ENCODE results near the gene PDZRN4.

Gene PDZRN4

GRCh38 chr12:41221491-41221890, 33.4 kb downstream of the PDZRN4 start:
- Histone ChIP-seq H3K27ac (ENCODE audit: low read length) (no peak overlapping the region), H3K9me3 (ENCODE audit: insufficient read depth, low read length) (no peaks in the 10 kb centered on the region), H3K4me1 (ENCODE audit: low read length) (no peaks in the 10 kb centered on the region), H3K9ac (ENCODE audit: low read length) (no peak overlapping the region), H3K4me3 (ENCODE audit: low read length) (no peak overlapping the region), H3K79me2 (ENCODE audit: low read length) (no peaks in the 10 kb centered on the region), H3K36me3 (replicated peaks; ENCODE audit: low read depth, low read length) (no peaks in the 10 kb centered on the region), H4K20me1 (ENCODE audit: insufficient read depth, low read length) (no peaks in the 10 kb centered on the region), H3K4me2 (ENCODE audit: low read length) (no peak overlapping the region), H2AFZ (ENCODE audit: low read depth, low read length) (no peak overlapping the region), H3K27me3 (ENCODE audit: low read depth, low read length) (no peaks in the 10 kb centered on the region)
- TF ChIP-seq EZH2phosphoT487 (IDR thresholded peaks at IDR 0.05; ENCODE audit: low read depth) (no peak), CTCF (IDR thresholded peaks at IDR 0.05; ENCODE audit: low read depth, low read length) (no peak)

- Histone ChIP-seq H3K4me1 (ENCODE audit: low read length) (no peaks in the 10 kb centered on the region), H4K20me1 (ENCODE audit: insufficient read depth, low read length) (no peaks in the 10 kb centered on the region), H3K36me3 (replicated peaks; ENCODE audit: low read depth, low read length) (no peaks in the 10 kb centered on the region), H3K9ac (ENCODE audit: low read length) (no peak overlapping the region), H3K27ac (ENCODE audit: low read length) (no peak overlapping the region), H3K4me3 (ENCODE audit: low read length) (no peak overlapping the region), H3K4me2 (ENCODE audit: low read length) (no peak overlapping the region), H3K9me3 (ENCODE audit: insufficient read depth, low read length) (no peaks in the 10 kb centered on the region), H3K79me2 (ENCODE audit: low read length) (no peaks in the 10 kb centered on the region), H3K27me3 (ENCODE audit: low read depth, low read length) (no peaks in the 10 kb centered on the region), H2AFZ (ENCODE audit: low read depth, low read length) (no peak overlapping the region)
- no peak for TF ChIP-seq CTCF (IDR thresholded peaks at IDR 0.05; ENCODE audit: low read depth, low read length)
- TF ChIP-seq EZH2phosphoT487 (IDR thresholded peaks at IDR 0.05; ENCODE audit: low read depth): no peak
These were observed 35.5 kb downstream of the PDZRN4 start for GRCh38 chr12:41223600-41223999.

GRCh38 chr12:41224066-41224465, 35.9 kb downstream of the PDZRN4 start:
- H3K9ac ChIP-seq (ENCODE audit: low read length): no peak overlapping the region
- H2AFZ ChIP-seq (ENCODE audit: low read depth, low read length): no peak overlapping the region
- no peaks in the 10 kb centered on the region for H3K36me3 ChIP-seq (replicated peaks; ENCODE audit: low read depth, low read length)

GRCh38 chr12:41225179-41225578, 37.1 kb downstream of the PDZRN4 start:
- Histone ChIP-seq H2AFZ (ENCODE audit: low read depth, low read length) (no peak overlapping the region), H3K4me2 (ENCODE audit: low read length) (no peak overlapping the region), H4K20me1 (ENCODE audit: insufficient read depth, low read length) (no peaks in the 10 kb centered on the region), H3K9me3 (ENCODE audit: insufficient read depth, low read length) (no peaks in the 10 kb centered on the region), H3K27me3 (ENCODE audit: low read depth, low read length) (no peaks in the 10 kb centered on the region), H3K36me3 (replicated peaks; ENCODE audit: low read depth, low read length) (no peaks in the 10 kb centered on the region), H3K27ac (ENCODE audit: low read length) (no peak overlapping the region), H3K4me3 (ENCODE audit: low read length) (no peak overlapping the region), H3K4me1 (ENCODE audit: low read length) (no peaks in the 10 kb centered on the region), H3K79me2 (ENCODE audit: low read length) (no peaks in the 10 kb centered on the region), H3K9ac (ENCODE audit: low read length) (no peak overlapping the region)
- no peak for TF ChIP-seq EZH2phosphoT487 (IDR thresholded peaks at IDR 0.05; ENCODE audit: low read depth)
- no peak for TF ChIP-seq CTCF (IDR thresholded peaks at IDR 0.05; ENCODE audit: low read depth, low read length)

More at GRCh38 chr12:41224066-41224465, 35.9 kb downstream of the PDZRN4 start:
- TF ChIP-seq CTCF (IDR thresholded peaks at IDR 0.05; ENCODE audit: low read depth, low read length): no peak
- TF ChIP-seq EZH2phosphoT487 (IDR thresholded peaks at IDR 0.05; ENCODE audit: low read depth): no peak
- Histone ChIP-seq H3K4me3 (ENCODE audit: low read length) (no peak overlapping the region), H3K27ac (ENCODE audit: low read length) (no peak overlapping the region), H3K9me3 (ENCODE audit: insufficient read depth, low read length) (no peaks in the 10 kb centered on the region), H3K79me2 (ENCODE audit: low read length) (no peaks in the 10 kb centered on the region), H4K20me1 (ENCODE audit: insufficient read depth, low read length) (no peaks in the 10 kb centered on the region), H3K27me3 (ENCODE audit: low read depth, low read length) (no peaks in the 10 kb centered on the region), H3K4me1 (ENCODE audit: low read length) (no peaks in the 10 kb centered on the region), H3K4me2 (ENCODE audit: low read length) (no peak overlapping the region)

All from OCI-LY3 (cell line).